H9 (cell line): Measurements from ENCODE around the gene ABCD3. TPM values are rescaled to one million over a fixed set of nuclear protein-coding genes. Genes with fewer than 3 reads are reported as not detected.

Experiments used
- DNase-seq: peaks from one replicate; pipeline ENCODE4 v3.0.0-alpha.2; 2017
- H2AFZ ChIP-seq: one replicate; pipeline ENCODE4 v1.6.1; 2013; ENCODE audit warnings: mild to moderate bottlenecking, low read length, control low read depth, moderate library complexity
- H2AK5ac ChIP-seq: 2 replicates; pipeline ENCODE4 v1.6.1; 2013; ENCODE audit warnings: low read length, control low read depth, mixed read lengths; ENCODE audit not compliant: insufficient read length
- H2BK120ac ChIP-seq: one replicate; pipeline ENCODE4 v1.6.1; 2013; ENCODE audit warnings: low read depth, mild to moderate bottlenecking, low read length, control low read depth, inconsistent platforms; ENCODE audit not compliant: poor library complexity, severe bottlenecking
- H2BK12ac ChIP-seq: 2 replicates; pipeline ENCODE4 v1.6.1; 2013; ENCODE audit warnings: low read length, control low read depth, mixed read lengths, low read depth; ENCODE audit not compliant: insufficient read length
- H2BK15ac ChIP-seq: 2 replicates; pipeline ENCODE4 v1.6.1; 2013; ENCODE audit warnings: low read depth, low read length, control low read depth
- H2BK20ac ChIP-seq: one replicate; pipeline ENCODE4 v1.6.1; 2013; ENCODE audit warnings: low read depth, mild to moderate bottlenecking, low read length, control low read depth, inconsistent platforms; ENCODE audit not compliant: poor library complexity, severe bottlenecking
- H2BK5ac ChIP-seq: 2 replicates; pipeline ENCODE4 v1.6.1; 2013; ENCODE audit warnings: low read length, control low read depth, mixed read lengths; ENCODE audit not compliant: insufficient read length
- H3K14ac ChIP-seq: 2 replicates; pipeline ENCODE4 v1.6.1; 2013; ENCODE audit warnings: low read length, control low read depth; ENCODE audit not compliant: insufficient read depth
- H3K18ac ChIP-seq: 2 replicates; pipeline ENCODE4 v1.6.1; 2013; ENCODE audit warnings: low read depth, mild to moderate bottlenecking, mixed read lengths, low read length, control low read depth; ENCODE audit not compliant: insufficient read length
- H3K23ac ChIP-seq: 2 replicates; pipeline ENCODE4 v1.6.1; 2013; ENCODE audit warnings: low read length, control low read depth, mixed read lengths, low read depth; ENCODE audit not compliant: insufficient read length
- H3K23me2 ChIP-seq: 2 replicates; pipeline ENCODE4 v1.6.1; 2013; ENCODE audit warnings: low read depth, mild to moderate bottlenecking, mixed read lengths, low read length, control low read depth; ENCODE audit not compliant: insufficient read length, poor library complexity, severe bottlenecking
- H3K27ac ChIP-seq: 2 replicates; pipeline ENCODE4 v1.5.1; 2013; ENCODE audit warnings: low read length, control low read depth, mixed read lengths, low read depth; ENCODE audit not compliant: insufficient read length
- H3K27me3 ChIP-seq: 2 replicates; pipeline ENCODE4 v1.6.1; 2013; ENCODE audit warnings: low read length, control low read depth, inconsistent platforms; ENCODE audit not compliant: insufficient read depth
- H3K4ac ChIP-seq: 2 replicates; pipeline ENCODE4 v1.6.1; 2013; ENCODE audit warnings: low read depth, mild to moderate bottlenecking, control low read depth, inconsistent platforms, low read length, moderate library complexity
- H3K4me1 ChIP-seq: 2 replicates; pipeline ENCODE4 v1.6.1; 2013; ENCODE audit warnings: low read length, control low read depth, inconsistent platforms; ENCODE audit not compliant: insufficient read depth
- H3K4me2 ChIP-seq: 2 replicates; pipeline ENCODE4 v1.6.1; 2013; ENCODE audit warnings: low read length, control low read depth, mixed read lengths; ENCODE audit not compliant: insufficient read length, insufficient read depth
- H3K56ac ChIP-seq: 2 replicates; pipeline ENCODE4 v1.6.1; 2013; ENCODE audit warnings: low read depth, mild to moderate bottlenecking, mixed read lengths, low read length, control low read depth; ENCODE audit not compliant: insufficient read length
- H3K79me1 ChIP-seq: 2 replicates; pipeline ENCODE4 v1.6.1; 2013; ENCODE audit warnings: low read depth, mild to moderate bottlenecking, moderate library complexity, low read length, control low read depth, inconsistent platforms; ENCODE audit not compliant: insufficient read depth, poor library complexity, severe bottlenecking
- H3K79me2 ChIP-seq: 2 replicates; pipeline ENCODE4 v1.6.1; 2013; ENCODE audit warnings: low read length, control low read depth, inconsistent platforms; ENCODE audit not compliant: insufficient read depth
- H3K9ac ChIP-seq: 2 replicates; pipeline ENCODE4 v1.6.1; 2013; ENCODE audit warnings: low read length, control low read depth, mixed read lengths; ENCODE audit not compliant: insufficient read length; ENCODE audit errors: extremely low read depth
- H3K9me3 ChIP-seq: one replicate; pipeline ENCODE4 v1.6.1; 2013; ENCODE audit warnings: low read depth, low read length, inconsistent platforms; ENCODE audit not compliant: control insufficient read depth
- H3T11ph ChIP-seq: one replicate; pipeline ENCODE4 v1.6.1; 2013; ENCODE audit warnings: mild to moderate bottlenecking, low read length, control low read depth, inconsistent platforms
- H4K20me1 ChIP-seq: one replicate; pipeline ENCODE4 v1.6.1; 2013; ENCODE audit not compliant: control insufficient read depth, insufficient read length, insufficient read depth
- H4K5ac ChIP-seq: 2 replicates; pipeline ENCODE4 v1.6.1; 2013; ENCODE audit warnings: low read depth, mild to moderate bottlenecking, mixed read lengths, low read length, control low read depth; ENCODE audit not compliant: insufficient read length
- H4K8ac ChIP-seq: replicated peaks from 2 replicates; pipeline ENCODE4 v1.6.1; 2013; ENCODE audit warnings: low read length, control low read depth, mixed read lengths, low read depth; ENCODE audit not compliant: insufficient read length
- H4K91ac ChIP-seq: 2 replicates; pipeline ENCODE4 v1.6.1; 2013; ENCODE audit warnings: low read depth, mild to moderate bottlenecking, moderate library complexity, mixed read lengths, low read length, control low read depth; ENCODE audit not compliant: insufficient read length
- H3K27ac Mint-ChIP-seq, 3 experiments: 2 replicates in 2 of 3; 3 replicates in 1 of 3; pipeline ENCODE4 v1.8.0; 2020 to 2021; ENCODE audit warnings: mixed read lengths in 3 of 3, mild to moderate bottlenecking in 1 of 3, moderate library complexity in 1 of 3
- H3K27me3 Mint-ChIP-seq: 2 replicates; pipeline ENCODE4 v1.8.0; 2021; ENCODE audit warnings: low read depth, mild to moderate bottlenecking, moderate library complexity, mixed read lengths
- H3K36me3 Mint-ChIP-seq, 3 experiments: 2 replicates in 2 of 3; 3 replicates in 1 of 3; pipeline ENCODE4 v1.8.0; 2020 to 2021; ENCODE audit warnings: low read depth in 3 of 3, mixed read lengths in 3 of 3; ENCODE audit not compliant: insufficient read depth in 1 of 3
- H3K4me1 Mint-ChIP-seq, 2 experiments: 2 replicates each; pipeline ENCODE4 v1.8.0; 2020; ENCODE audit warnings: mixed read lengths in 2 of 2
- H3K4me3 Mint-ChIP-seq, 2 experiments: 2 replicates in 1 of 2; 3 replicates in 1 of 2; pipeline ENCODE4 v1.8.0; 2020 to 2021; ENCODE audit warnings: mild to moderate bottlenecking in 2 of 2, mixed read lengths in 2 of 2, moderate library complexity in 1 of 2
- H3K9me3 Mint-ChIP-seq, 2 experiments: 2 replicates in 1 of 2; 3 replicates in 1 of 2; pipeline ENCODE4 v1.8.0; 2020; ENCODE audit warnings: mild to moderate bottlenecking in 2 of 2, mixed read lengths in 2 of 2, moderate library complexity in 1 of 2
- WGBS: extraction: QIAGEN DNeasy Blood & Tissue Kit; methylation state at CpG from one replicate; pipeline ENCODE4 v1.1.7; 2013; ENCODE audit warnings: missing lambda C conversion rate, low lambda C conversion rate, mixed read lengths; ENCODE audit not compliant: insufficient read length; ENCODE audit errors: extremely low coverage; 5-methylcytosine and 5-hydroxymethylcytosine counted together
- total RNA-seq: library from RNA; stranded (reverse); gene quantifications from 2 replicates; pipeline ENCODE4 v1.2.1, GENCODE V29; 2021
- TF ChIP-seq, protein P1 (sequence below): fragments of 200-600 bp; sonication (generic); conservative IDR thresholded peaks from 3 replicates; pipeline ENCODE4 v1.8.0; 2021; ENCODE audit warnings: antibody characterized with exemption, mild to moderate bottlenecking

Gene ABCD3
- total RNA-seq, 1 experiment from 2014 or later: 32.0 TPM

DNA sequence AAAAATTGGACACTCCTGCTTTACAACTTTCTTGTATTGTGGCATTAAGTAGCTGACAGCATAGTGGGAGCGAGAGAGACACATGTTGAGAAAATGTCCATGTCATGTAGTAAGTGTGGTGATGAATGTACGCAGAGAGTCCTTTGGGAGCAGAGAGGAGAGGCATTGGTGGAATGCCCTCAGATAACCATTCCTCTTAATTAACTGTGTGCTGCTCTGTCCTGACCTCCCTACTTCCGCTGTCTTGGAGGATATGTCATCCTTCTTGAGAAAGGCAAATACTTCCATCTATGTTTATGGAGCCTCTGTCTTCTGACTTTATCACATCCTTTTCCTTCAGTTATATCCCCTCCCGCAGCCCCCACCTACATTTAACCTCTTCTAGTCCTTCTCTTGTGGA, 85.0 kb downstream of the ABCD3 start:
- H2AFZ ChIP-seq: no peak overlapping the region
- H3K4ac ChIP-seq: no peak overlapping the region
- DNase-seq: no peak
- H3K18ac ChIP-seq: no peak overlapping the region
- H3K9me3 ChIP-seq: no peaks in the 10 kb centered on the region
- no peak overlapping the region for H3K9ac ChIP-seq
- no peak overlapping the region for H2BK12ac ChIP-seq
- Mint-ChIP-seq H3K27ac (no peak overlapping the region), H3K9me3 (no peaks in the 10 kb centered on the region; a peak in 1 of 5 replicates), H3K4me1 (no peaks in the 10 kb centered on the region), H3K27me3 (no peaks in the 10 kb centered on the region), H3K4me3 (no peak overlapping the region), H3K36me3 (peaks cover 8 to 54% (median 36%) of the 10 kb centered on the region in 3 experiments; a peak in 6 of 7 replicates)
- no peaks in the 10 kb centered on the region for H3K23me2 ChIP-seq
- H3K27me3 ChIP-seq: no peaks in the 10 kb centered on the region
- H3K79me2 ChIP-seq: no peaks in the 10 kb centered on the region
- no peak overlapping the region for H4K5ac ChIP-seq
- H3T11ph ChIP-seq: no peak overlapping the region
- H4K91ac ChIP-seq: no peak overlapping the region
- H4K8ac ChIP-seq: no peak overlapping the region
- no peak overlapping the region for H3K4me2 ChIP-seq
- no peaks in the 10 kb centered on the region for H4K20me1 ChIP-seq
- no peak overlapping the region for H2AK5ac ChIP-seq
- H3K27ac ChIP-seq: no peak overlapping the region
- no peak overlapping the region for H3K56ac ChIP-seq
- no peak overlapping the region for H2BK120ac ChIP-seq
- H2BK5ac ChIP-seq: no peak overlapping the region
- no peak overlapping the region for H3K23ac ChIP-seq
- no peaks in the 10 kb centered on the region for H3K4me1 ChIP-seq
- no CpG with 5 or more reads among the region's 4 CpGs for WGBS
- H3K79me1 ChIP-seq: no peaks in the 10 kb centered on the region
- H2BK20ac ChIP-seq: no peak overlapping the region
- TF ChIP-seq, protein P1, sequence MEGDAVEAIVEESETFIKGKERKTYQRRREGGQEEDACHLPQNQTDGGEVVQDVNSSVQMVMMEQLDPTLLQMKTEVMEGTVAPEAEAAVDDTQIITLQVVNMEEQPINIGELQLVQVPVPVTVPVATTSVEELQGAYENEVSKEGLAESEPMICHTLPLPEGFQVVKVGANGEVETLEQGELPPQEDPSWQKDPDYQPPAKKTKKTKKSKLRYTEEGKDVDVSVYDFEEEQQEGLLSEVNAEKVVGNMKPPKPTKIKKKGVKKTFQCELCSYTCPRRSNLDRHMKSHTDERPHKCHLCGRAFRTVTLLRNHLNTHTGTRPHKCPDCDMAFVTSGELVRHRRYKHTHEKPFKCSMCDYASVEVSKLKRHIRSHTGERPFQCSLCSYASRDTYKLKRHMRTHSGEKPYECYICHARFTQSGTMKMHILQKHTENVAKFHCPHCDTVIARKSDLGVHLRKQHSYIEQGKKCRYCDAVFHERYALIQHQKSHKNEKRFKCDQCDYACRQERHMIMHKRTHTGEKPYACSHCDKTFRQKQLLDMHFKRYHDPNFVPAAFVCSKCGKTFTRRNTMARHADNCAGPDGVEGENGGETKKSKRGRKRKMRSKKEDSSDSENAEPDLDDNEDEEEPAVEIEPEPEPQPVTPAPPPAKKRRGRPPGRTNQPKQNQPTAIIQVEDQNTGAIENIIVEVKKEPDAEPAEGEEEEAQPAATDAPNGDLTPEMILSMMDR: no peak
- no peak overlapping the region for H3K14ac ChIP-seq
- H2BK15ac ChIP-seq: no peak overlapping the region
